SU-DHL-6 (cell line): ENCODE data around the gene IFTAP.

Experiments used
- H2AFZ ChIP-seq: fragments of 200-600 bp; sonication (generic); 2 replicates; pipeline ENCODE4 v1.6.1; 2014; ENCODE audit warnings: low read depth, mild to moderate bottlenecking, moderate library complexity, mixed read lengths, antibody characterized with exemption, low read length; ENCODE audit not compliant: severe bottlenecking
- H3F3A ChIP-seq: fragments of 200-600 bp; shearing (Covaris generic); 2 replicates; pipeline ENCODE4 v1.6.0; 2016; ENCODE audit warnings: antibody characterized with exemption, mild to moderate bottlenecking; ENCODE audit not compliant: insufficient read depth
- H3K27ac ChIP-seq: fragments of 200-600 bp; sonication (generic); 2 replicates; pipeline ENCODE4 v1.5.1; 2016; ENCODE audit warnings: low read depth, mild to moderate bottlenecking, low read length, moderate library complexity, mixed read lengths
- H3K27me3 ChIP-seq: fragments of 200-600 bp; sonication (generic), shearing (Covaris generic); 2 replicates; pipeline ENCODE4 v1.6.0; 2014; ENCODE audit warnings: mild to moderate bottlenecking, low read length
- H3K36me3 ChIP-seq: fragments of 200-600 bp; sonication (generic); 2 replicates; pipeline ENCODE4 v1.6.1; 2014; ENCODE audit warnings: mild to moderate bottlenecking, low read length, mixed read lengths
- H3K4me2 ChIP-seq: fragments of 300-600, 200-600 bp; shearing (Covaris generic), sonication (generic); 2 replicates; pipeline ENCODE4 v1.6.0; 2014; ENCODE audit warnings: low read length, low read depth, mild to moderate bottlenecking; ENCODE audit not compliant: poor library complexity, severe bottlenecking
- H3K4me3 ChIP-seq: fragments of 200-600 bp; sonication (generic); 2 replicates; pipeline ENCODE4 v1.5.1; 2014; ENCODE audit warnings: antibody characterized with exemption, low read length, mild to moderate bottlenecking, mixed read lengths; ENCODE audit not compliant: insufficient read depth, poor library complexity, severe bottlenecking
- H3K79me2 ChIP-seq: fragments of 200-600 bp; sonication (generic); 2 replicates; pipeline ENCODE4 v1.6.1; 2014; ENCODE audit warnings: mild to moderate bottlenecking, low read length, moderate library complexity; ENCODE audit not compliant: insufficient read depth
- H3K9ac ChIP-seq: fragments of 200-600 bp; sonication (generic); 2 replicates; pipeline ENCODE4 v1.7.0; 2014; ENCODE audit warnings: mild to moderate bottlenecking, low read length
- H3K9me2 ChIP-seq: fragments of 200-600 bp; sonication (generic); replicated peaks from 2 replicates; pipeline ENCODE4 v1.6.1; 2014; ENCODE audit warnings: low read length; ENCODE audit not compliant: insufficient read depth
- H3K9me3 ChIP-seq: fragments of 200-600 bp; sonication (generic); 2 replicates; pipeline ENCODE4 v1.6.1; 2014; ENCODE audit warnings: low read length, mixed read lengths; ENCODE audit not compliant: insufficient read depth
- H4K20me1 ChIP-seq: fragments of 200-600 bp; sonication (generic); 2 replicates; pipeline ENCODE4 v1.6.1; 2014; ENCODE audit warnings: low read depth, mild to moderate bottlenecking, antibody characterized with exemption, low read length, moderate library complexity, mixed read lengths
- CTCF ChIP-seq: fragments of 200-600 bp; sonication (generic); IDR thresholded peaks from one replicate; pipeline ENCODE4 v1.5.1; 2017; ENCODE audit warnings: antibody characterized with exemption, mild to moderate bottlenecking, low read length, moderate library complexity; ENCODE audit not compliant: insufficient read depth, poor library complexity, severe bottlenecking
- EZH2phosphoT487 ChIP-seq: fragments of 200-600 bp; sonication (generic), shearing (Covaris generic); conservative IDR thresholded peaks from 2 replicates; pipeline ENCODE4 v1.6.1; 2018; ENCODE audit warnings: mild to moderate bottlenecking, antibody characterized with exemption, low read length, moderate library complexity, mixed read lengths

The IFTAP gene

GRCh38 chr11:36558571-36559413 lies 35.5 kb upstream of the IFTAP start:
- Histone ChIP-seq H3K9me2 (no peaks in the 10 kb centered on the region), H3K27me3 (no peaks in the 10 kb centered on the region), H3K36me3 (no peaks in the 10 kb centered on the region), H3K9ac (no peak overlapping the region), H3F3A (no peaks in the 10 kb centered on the region), H3K9me3 (no peaks in the 10 kb centered on the region), H3K79me2 (no peaks in the 10 kb centered on the region), H3K4me2 (no peak overlapping the region), H3K27ac (no peak overlapping the region), H4K20me1 (no peaks in the 10 kb centered on the region), H2AFZ (no peak overlapping the region), H3K4me3 (no peak overlapping the region)
- TF ChIP-seq CTCF (no peak), EZH2phosphoT487 (no peak)

DNA sequence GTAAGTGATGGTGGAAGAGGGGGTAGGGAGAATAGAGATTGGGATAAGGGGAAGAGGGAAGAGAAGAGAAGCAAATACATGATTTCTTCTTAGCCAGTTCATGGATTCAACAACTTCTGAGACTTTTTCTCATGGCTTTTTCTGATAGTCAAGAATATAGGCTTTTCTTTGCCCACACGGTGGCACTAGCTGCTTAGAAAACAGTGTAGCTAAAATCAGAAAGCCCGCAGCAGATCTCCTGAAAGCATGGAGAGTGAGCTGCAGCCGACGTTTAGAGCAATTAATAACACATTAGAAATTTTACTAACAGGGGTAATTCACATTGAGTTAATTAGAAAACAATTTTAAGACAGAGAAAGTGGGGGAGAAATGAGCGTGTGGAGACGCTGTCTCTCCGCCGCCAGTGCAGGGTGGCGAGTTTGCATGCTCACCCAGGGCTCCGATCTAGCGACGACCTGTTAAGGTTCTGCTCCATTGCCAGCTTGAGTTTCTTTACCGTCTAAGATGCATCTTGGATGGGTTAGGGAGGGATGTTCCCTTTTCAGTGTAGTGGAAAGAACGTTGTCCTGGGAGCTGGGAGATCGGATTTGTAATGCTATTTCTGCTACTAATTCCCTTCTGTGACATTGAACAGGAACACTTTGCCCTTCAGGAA lies 29.8 kb upstream of the IFTAP start:
- Histone ChIP-seq H3K27me3 (no peaks in the 10 kb centered on the region), H2AFZ (no peak overlapping the region), H3K36me3 (no peaks in the 10 kb centered on the region), H3K79me2 (no peaks in the 10 kb centered on the region), H3K4me2 (no peak overlapping the region), H3K9me3 (no peaks in the 10 kb centered on the region), H3F3A (no peaks in the 10 kb centered on the region), H3K9ac (no peak overlapping the region), H3K27ac (no peak overlapping the region), H3K4me3 (no peak overlapping the region), H4K20me1 (no peaks in the 10 kb centered on the region), H3K9me2 (no peaks in the 10 kb centered on the region)
- TF ChIP-seq EZH2phosphoT487 (no peak), CTCF (peak; percentile 33)

DNA sequence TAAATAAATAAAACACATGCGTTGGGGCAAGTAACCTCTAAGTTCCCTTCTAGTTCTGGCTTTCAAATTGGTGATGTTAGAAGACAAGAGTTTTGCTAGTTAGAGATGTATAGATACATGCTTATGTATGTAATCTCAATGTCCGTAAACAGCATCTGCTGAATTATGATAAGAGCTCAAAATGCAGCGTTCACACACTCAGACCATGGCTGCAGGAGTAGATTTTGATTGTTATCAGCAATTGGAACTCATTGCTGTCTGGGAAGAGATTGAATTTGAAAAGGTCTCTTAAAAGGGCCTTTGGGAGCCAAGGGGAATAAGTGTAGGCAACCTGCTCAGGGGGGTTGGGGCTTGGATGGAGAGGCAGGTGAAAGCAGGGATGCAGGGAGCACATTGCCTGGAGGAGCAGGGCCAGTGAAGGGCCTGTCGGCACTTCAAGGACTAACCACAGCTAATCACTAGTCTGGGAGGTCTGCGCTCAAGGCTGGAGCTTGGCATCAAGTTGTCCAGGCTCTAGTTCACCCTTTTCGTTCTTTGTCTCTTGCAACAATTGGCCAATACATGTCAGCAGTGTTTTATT lies 29.2 kb upstream of the IFTAP start:
- no peaks in the 10 kb centered on the region for H3K27me3 ChIP-seq
- H4K20me1 ChIP-seq: no peaks in the 10 kb centered on the region
- no peak overlapping the region for H3K27ac ChIP-seq
- no peaks in the 10 kb centered on the region for H3K9me2 ChIP-seq
- H3K4me2 ChIP-seq: no peak overlapping the region
- H3F3A ChIP-seq: no peaks in the 10 kb centered on the region
- no peaks in the 10 kb centered on the region for H3K79me2 ChIP-seq
- H3K36me3 ChIP-seq: no peaks in the 10 kb centered on the region
- TF ChIP-seq CTCF (no peak), EZH2phosphoT487 (no peak)
- H3K4me3 ChIP-seq: no peak overlapping the region
- H2AFZ ChIP-seq: no peak overlapping the region
- H3K9me3 ChIP-seq: no peaks in the 10 kb centered on the region
- H3K9ac ChIP-seq: no peak overlapping the region
